Measurements from ENCODE around the gene AIF1.

GRCh38 chr6:31654574-31655348 is 39.7 kb downstream of the AIF1 start:
- TF ChIP-seq, protein P1, sequence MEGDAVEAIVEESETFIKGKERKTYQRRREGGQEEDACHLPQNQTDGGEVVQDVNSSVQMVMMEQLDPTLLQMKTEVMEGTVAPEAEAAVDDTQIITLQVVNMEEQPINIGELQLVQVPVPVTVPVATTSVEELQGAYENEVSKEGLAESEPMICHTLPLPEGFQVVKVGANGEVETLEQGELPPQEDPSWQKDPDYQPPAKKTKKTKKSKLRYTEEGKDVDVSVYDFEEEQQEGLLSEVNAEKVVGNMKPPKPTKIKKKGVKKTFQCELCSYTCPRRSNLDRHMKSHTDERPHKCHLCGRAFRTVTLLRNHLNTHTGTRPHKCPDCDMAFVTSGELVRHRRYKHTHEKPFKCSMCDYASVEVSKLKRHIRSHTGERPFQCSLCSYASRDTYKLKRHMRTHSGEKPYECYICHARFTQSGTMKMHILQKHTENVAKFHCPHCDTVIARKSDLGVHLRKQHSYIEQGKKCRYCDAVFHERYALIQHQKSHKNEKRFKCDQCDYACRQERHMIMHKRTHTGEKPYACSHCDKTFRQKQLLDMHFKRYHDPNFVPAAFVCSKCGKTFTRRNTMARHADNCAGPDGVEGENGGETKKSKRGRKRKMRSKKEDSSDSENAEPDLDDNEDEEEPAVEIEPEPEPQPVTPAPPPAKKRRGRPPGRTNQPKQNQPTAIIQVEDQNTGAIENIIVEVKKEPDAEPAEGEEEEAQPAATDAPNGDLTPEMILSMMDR (conservative IDR thresholded peaks at IDR 0.05; ENCODE audit: low read depth, low read length): no peak
- TF ChIP-seq EZH2phosphoT487 (IDR thresholded peaks at IDR 0.05; ENCODE audit: borderline replicate concordance, low read length) (no peak), EZH2 (IDR thresholded peaks at IDR 0.05; ENCODE audit: low read length, unreplicated experiment) (no peak)

Measured in PC-3 (cell line).